Activated CD4-positive, alpha-beta T cell treated with anti-CD3 and anti-CD28 coated beads, Interleukin-2, amount 10 ng/mL, durations not matched to agents 24 days and 14 days (primary cell): ENCODE results near the gene JHY. TPM values are rescaled to one million over a fixed set of nuclear protein-coding genes. Genes with fewer than 3 reads are reported as not detected.

Experiments
- DNase-seq: peaks from one replicate; pipeline ENCODE4 v3.0.0; 2022
- H3K27ac Mint-ChIP-seq: one replicate; pipeline ENCODE4 v1.8.0; 2022; ENCODE audit warnings: mild to moderate bottlenecking, mixed read lengths
- H3K27me3 Mint-ChIP-seq: one replicate; pipeline ENCODE4 v1.8.0; 2022; ENCODE audit warnings: mixed read lengths
- H3K36me3 Mint-ChIP-seq: one replicate; pipeline ENCODE4 v1.8.0; 2022; ENCODE audit warnings: low read depth, mild to moderate bottlenecking, mixed read lengths
- H3K4me1 Mint-ChIP-seq: one replicate; pipeline ENCODE4 v1.8.0; 2021; ENCODE audit warnings: mixed read lengths
- H3K4me3 Mint-ChIP-seq: one replicate; pipeline ENCODE4 v1.8.0; 2022; ENCODE audit warnings: mild to moderate bottlenecking, moderate library complexity, mixed read lengths
- H3K9me3 Mint-ChIP-seq: one replicate; pipeline ENCODE4 v1.8.0; 2021; ENCODE audit warnings: mixed read lengths
- intact Hi-C: fragments of 100-400 bp; cut with micrococcal nuclease; formaldehyde crosslinking; loops from one replicate; pipeline ENCODE4 v1.15.1; 2023
- total RNA-seq: library from RNA; stranded (reverse); gene quantifications from 2 replicates; pipeline ENCODE4 v1.2.3, GENCODE V29; 2022

JHY gene
- total RNA-seq, 1 donor from 2014 or later, result 1.1 TPM

DNA sequence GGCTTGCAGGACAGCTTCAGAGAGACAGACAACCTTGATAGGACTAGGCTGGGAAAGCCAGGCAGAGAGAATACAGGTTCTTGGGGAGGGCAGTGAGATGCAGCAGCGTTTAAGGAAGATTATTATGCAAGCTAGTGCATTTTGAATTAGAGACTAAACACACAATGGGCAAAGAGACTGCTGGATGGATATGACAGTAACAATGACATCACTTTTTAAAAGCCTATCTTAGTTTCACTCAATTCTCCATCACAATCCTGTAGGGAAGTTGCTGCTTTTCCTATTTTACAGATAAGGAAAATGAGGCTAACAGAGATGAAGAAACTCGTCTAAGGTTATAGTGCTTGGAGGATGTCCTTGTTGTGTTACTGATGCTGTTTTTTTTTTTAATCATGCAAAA is 5.6 kb downstream of the JHY start:
- H3K4me1 Mint-ChIP-seq, result peaks cover 5% of the 10 kb centered on the region
- intact Hi-C loops, result no loop called here

DNA sequence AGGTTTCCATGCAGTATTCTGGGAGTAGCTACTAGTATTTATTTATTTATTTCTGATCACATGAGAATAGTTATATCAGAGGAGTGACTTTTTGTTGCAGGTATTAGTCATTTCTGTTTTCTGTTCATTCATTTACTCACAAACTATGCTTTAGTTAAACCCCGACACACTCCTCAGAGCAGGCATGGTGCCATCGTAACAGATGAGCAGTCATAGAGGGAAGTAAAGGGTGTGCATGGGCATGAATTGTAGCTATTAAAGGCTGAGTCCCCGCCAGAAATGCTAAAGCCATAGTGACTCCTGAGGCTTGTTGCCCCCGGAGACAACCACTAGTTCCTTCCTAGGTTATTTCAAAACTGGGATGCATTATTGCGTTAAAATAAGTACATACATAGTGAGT is 10.6 kb downstream of the JHY start:
- no peak for DNase-seq
- intact Hi-C loops, result no loop called here
- Mint-ChIP-seq H3K4me3 (no peak overlapping the region), H3K27me3 (peaks cover 2% of the 10 kb centered on the region), H3K27ac (no peak overlapping the region), H3K9me3 (no peaks in the 10 kb centered on the region), H3K36me3 (no peaks in the 10 kb centered on the region), H3K4me1 (peaks cover 2% of the 10 kb centered on the region)

More for the DNA sequence above, 5.6 kb downstream of the JHY start:
- no peak for DNase-seq
- Mint-ChIP-seq H3K4me3 (no peak overlapping the region), H3K9me3 (no peaks in the 10 kb centered on the region), H3K27ac (no peak overlapping the region), H3K27me3 (no peaks in the 10 kb centered on the region), H3K36me3 (no peaks in the 10 kb centered on the region)

DNA sequence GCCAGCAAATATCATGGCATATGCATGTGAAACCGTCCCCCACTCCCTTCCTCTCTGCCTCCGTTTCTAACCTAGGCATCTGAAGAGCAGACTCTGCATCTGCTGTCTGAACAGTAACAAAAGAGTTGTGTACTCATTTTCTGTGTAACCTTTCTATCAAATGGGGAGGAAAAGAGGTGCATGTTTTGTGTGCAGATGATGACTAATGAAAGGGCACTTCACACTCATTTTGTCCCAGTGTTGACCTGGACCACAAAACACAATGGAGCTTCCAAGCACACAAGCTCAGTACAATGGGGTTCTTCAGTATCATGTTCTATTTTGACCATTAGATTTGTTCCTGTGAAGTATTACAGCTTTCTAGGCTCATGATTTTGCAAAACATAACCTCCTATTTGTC is 13.0 kb downstream of the JHY start:
- DNase-seq, result no peak
- Mint-ChIP-seq H3K36me3 (no peaks in the 10 kb centered on the region), H3K9me3 (no peaks in the 10 kb centered on the region), H3K4me3 (no peak overlapping the region), H3K27ac (no peak overlapping the region), H3K27me3 (peaks cover 2% of the 10 kb centered on the region), H3K4me1 (peaks cover 2% of the 10 kb centered on the region)
- intact Hi-C loops, result no loop called here

DNA sequence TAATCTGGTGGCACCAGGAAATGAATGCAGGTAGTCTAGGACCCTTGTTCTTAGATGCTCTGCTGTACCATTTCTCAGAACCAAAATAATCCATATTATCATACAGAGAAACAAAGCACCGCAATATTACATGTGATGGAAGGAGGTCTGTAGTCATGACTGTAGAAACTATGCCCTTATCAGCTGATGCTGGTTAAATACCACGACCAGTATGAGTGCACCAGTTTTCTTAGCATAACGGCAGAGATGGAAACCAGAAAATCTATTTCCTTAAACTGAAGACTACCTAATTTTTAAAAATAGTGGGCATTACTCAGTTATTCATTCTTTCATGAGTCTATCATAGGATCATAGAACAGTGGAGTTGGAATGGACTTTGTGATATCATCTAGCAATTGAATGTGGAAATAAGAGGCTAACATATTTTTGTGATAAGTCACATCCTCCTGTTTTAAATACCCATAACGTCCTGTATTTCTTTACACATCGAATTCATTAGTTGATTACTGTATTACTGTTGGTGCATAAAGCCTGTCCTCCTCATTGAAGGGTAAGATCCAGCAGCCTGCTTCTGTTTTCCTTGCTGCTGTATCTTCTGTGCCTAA is 15.1 kb downstream of the JHY start:
- no peaks in the 10 kb centered on the region for H3K36me3 Mint-ChIP-seq
- intact Hi-C loops, result no loop called here
- no peak overlapping the region for H3K27ac Mint-ChIP-seq
- peaks cover 2% of the 10 kb centered on the region for H3K4me1 Mint-ChIP-seq
- peaks cover 2% of the 10 kb centered on the region for H3K27me3 Mint-ChIP-seq
- H3K4me3 Mint-ChIP-seq, result no peak overlapping the region
- DNase-seq, result no peak
- H3K9me3 Mint-ChIP-seq, result no peaks in the 10 kb centered on the region

DNA sequence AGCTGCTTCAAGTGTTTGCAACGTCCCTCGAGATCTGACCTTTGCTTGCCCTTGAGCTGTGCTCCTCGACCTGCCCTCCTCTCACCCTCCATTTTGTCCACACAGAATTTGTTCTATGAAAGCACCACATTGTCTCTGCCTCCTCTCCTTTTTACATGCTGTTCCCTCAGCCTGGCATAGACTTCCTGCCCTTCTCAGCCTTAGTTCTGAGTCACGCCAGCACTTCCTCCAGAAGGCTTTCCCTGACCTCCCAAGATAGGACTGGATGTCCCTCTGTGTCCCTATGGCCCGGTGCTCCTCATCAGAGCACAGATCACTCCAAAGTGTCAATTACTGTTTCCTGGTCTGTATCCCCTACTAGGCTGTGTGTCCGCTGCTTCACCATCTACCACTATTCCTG is 16.2 kb downstream of the JHY start:
- no peaks in the 10 kb centered on the region for H3K36me3 Mint-ChIP-seq

DNA sequence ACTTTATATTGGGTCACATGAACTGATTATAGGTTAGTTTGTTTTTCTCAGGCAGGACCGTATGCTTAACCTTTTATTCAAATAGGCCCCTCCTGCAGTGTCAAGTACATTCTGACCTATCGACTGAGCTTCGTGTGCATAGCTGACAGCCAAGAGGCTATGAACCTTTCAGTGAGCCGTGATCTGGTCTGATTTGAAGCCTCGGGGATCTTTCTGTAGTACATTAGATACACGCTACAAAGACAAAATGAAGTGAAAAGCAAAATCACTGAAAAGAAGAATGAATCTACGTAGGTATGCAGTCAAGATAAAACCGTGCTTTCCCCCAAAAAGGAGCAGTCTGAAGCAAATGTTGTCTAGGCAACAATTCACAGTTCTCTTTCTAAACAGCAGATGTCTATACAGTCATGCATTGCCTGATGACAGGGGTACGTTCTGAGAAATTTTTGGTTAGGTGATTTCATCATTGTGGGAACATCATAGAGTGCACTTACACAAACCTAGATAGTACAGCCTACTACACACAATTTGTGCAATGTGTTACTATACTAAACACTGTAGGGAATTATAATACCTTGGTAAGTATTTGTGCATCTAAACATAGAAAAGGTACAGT is 18.1 kb downstream of the JHY start:
- Mint-ChIP-seq H3K4me3 (no peak overlapping the region), H3K27ac (no peak overlapping the region), H3K4me1 (no peaks in the 10 kb centered on the region), H3K36me3 (no peaks in the 10 kb centered on the region), H3K9me3 (no peaks in the 10 kb centered on the region), H3K27me3 (no peaks in the 10 kb centered on the region)
- DNase-seq, result no peak
- intact Hi-C loops, result no loop called here

More for the DNA sequence above, 16.2 kb downstream of the JHY start:
- Mint-ChIP-seq H3K27me3 (peaks cover 2% of the 10 kb centered on the region), H3K9me3 (no peaks in the 10 kb centered on the region), H3K4me1 (peaks cover 2% of the 10 kb centered on the region), H3K27ac (no peak overlapping the region), H3K4me3 (no peak overlapping the region)
- intact Hi-C loops, result no loop called here
- DNase-seq, result no peak

DNA sequence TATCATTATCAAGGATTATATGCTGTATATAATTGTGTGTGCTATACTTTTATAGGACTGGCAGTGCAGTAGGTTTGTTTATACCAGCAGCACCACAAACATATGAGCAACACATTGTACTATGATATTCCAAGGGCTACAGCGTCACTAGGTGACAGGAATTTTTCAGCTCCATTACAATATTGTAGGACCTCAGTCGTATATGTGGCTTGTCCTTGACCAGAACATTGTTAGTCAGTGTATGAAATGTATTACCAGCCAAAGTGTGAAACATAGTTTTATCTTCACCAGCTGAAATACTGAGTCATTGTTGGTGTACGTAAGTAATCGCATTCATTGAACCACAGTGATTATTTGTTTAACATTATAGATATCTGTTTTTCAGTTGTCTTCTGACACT is 20.4 kb downstream of the JHY start:
- Mint-ChIP-seq H3K27me3 (no peaks in the 10 kb centered on the region), H3K9me3 (no peaks in the 10 kb centered on the region), H3K4me1 (no peaks in the 10 kb centered on the region), H3K27ac (no peak overlapping the region), H3K4me3 (no peak overlapping the region), H3K36me3 (no peaks in the 10 kb centered on the region)
- intact Hi-C loops, result no loop called here
- DNase-seq, result no peak

DNA sequence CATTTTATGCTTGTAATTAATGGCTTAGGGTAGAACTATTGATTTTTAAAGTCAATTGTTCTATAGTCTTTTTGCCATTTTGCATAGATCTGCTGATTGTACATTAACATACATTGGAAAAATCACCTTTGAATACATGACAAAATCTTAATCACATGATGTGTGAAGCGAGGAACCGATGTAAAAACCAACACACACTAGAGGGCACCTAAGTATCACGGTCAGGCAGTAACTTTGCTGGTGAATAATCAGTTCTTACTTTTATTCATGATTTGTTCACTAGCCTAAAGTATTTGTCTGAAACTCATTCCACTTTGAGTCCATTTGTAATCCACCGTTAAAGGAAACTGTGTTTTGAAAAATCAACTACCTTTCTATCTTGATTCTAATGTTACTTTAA is 28.2 kb downstream of the JHY start:
- peaks cover 2% of the 10 kb centered on the region for H3K27me3 Mint-ChIP-seq
- no peak for DNase-seq
- H3K4me1 Mint-ChIP-seq, result no peaks in the 10 kb centered on the region
- H3K9me3 Mint-ChIP-seq, result no peaks in the 10 kb centered on the region
- intact Hi-C loops, result loop anchor here (1.0 kb wide), 1 partner anchor 113 kb away; no protein-coding TSS in a partner anchor
- no peaks in the 10 kb centered on the region for H3K36me3 Mint-ChIP-seq
- no peak overlapping the region for H3K4me3 Mint-ChIP-seq
- H3K27ac Mint-ChIP-seq, result no peak overlapping the region

DNA sequence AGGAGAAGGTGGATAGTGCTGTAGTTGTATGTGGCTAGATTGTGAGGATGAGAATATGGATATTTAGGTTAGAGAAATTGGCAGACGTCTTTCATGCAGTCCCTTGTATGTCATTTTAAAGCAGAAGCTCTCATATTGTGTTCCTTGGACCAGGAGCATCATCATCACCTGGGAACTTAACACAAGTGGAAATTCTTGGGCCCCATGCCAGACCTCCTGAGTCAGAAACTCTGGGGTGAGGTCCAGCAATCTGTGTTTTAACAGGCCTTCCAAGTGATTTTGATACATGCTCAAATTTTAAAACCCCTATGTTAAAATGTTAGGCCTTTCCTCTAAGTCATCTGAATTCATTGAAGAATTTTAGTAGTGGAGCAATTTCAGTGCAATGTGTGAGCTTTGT is 34.8 kb downstream of the JHY start:
- DNase-seq, result no peak
- intact Hi-C loops, result no loop called here
- H3K4me3 Mint-ChIP-seq, result no peak overlapping the region
- no peaks in the 10 kb centered on the region for H3K27me3 Mint-ChIP-seq
- H3K36me3 Mint-ChIP-seq, result no peaks in the 10 kb centered on the region
- no peaks in the 10 kb centered on the region for H3K4me1 Mint-ChIP-seq
- H3K9me3 Mint-ChIP-seq, result no peaks in the 10 kb centered on the region
- H3K27ac Mint-ChIP-seq, result no peak overlapping the region

DNA sequence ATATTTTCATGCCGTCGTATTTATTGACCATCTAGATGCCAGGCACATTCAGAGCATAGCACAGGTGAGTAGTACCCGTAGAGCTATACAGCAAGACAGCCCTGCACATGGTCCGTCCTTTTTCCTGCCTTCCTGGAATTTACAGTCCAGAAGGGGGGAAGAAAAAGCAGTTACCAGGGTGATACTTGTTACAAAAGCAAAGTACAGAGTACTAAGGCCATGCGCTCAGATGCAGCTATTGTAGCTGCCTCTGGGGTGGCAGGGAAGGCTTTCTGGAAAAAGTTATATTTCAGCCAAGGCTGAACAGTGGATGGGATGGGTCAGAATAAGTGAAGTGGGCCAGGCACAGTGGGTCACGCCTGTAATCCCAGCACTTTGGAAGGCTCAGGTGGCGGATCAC is 36.2 kb downstream of the JHY start:
- Mint-ChIP-seq H3K36me3 (no peaks in the 10 kb centered on the region), H3K9me3 (no peaks in the 10 kb centered on the region), H3K27ac (no peak overlapping the region), H3K4me3 (no peak overlapping the region), H3K27me3 (no peaks in the 10 kb centered on the region), H3K4me1 (no peaks in the 10 kb centered on the region)
- DNase-seq, result no peak
- intact Hi-C loops, result no loop called here

DNA sequence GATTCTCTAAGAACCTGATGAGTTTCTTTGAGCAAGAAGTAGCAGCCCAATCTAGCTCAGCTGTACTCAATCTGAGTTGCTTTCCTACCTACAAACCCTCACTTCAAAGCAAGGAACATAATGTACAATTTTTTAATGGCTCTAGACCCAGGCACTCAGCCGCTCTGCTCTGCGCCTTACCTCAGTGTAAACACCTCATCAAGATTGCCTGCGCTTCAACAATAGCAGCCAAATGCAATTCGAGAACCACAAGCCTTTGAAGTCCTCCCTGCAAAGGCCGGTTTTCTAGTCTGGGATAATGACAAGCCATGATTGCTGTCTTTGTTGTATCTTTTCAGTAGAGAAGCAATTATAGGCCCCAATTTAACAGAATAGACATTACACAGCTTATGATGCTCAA is 38.0 kb downstream of the JHY start:
- H3K4me3 Mint-ChIP-seq, result no peak overlapping the region
- intact Hi-C loops, result no loop called here
- H3K36me3 Mint-ChIP-seq, result no peaks in the 10 kb centered on the region
- H3K4me1 Mint-ChIP-seq, result no peaks in the 10 kb centered on the region
- DNase-seq, result no peak
- H3K9me3 Mint-ChIP-seq, result no peaks in the 10 kb centered on the region
- H3K27me3 Mint-ChIP-seq, result no peaks in the 10 kb centered on the region
- no peak overlapping the region for H3K27ac Mint-ChIP-seq

DNA sequence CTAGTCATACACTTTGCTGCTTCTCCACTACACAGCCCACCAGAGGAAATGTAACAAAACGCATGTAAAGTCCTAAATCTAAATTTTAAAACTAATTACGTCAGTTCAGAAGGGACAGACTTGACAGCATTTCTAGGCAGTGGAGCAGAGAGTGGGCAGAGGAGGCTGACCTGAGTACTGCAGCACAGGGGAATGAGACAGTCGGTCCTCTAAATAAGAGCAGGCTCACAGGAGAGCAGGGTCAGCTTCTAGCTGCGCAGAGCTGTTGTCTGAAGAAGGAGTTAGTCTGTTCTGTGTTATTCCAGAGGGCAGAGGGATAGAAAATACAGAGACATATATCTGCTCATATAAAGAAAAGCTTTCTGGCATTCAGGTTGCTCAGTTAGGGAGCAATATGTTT is 40.3 kb downstream of the JHY start:
- Mint-ChIP-seq H3K36me3 (no peaks in the 10 kb centered on the region), H3K4me1 (no peaks in the 10 kb centered on the region), H3K9me3 (no peaks in the 10 kb centered on the region), H3K27ac (no peak overlapping the region), H3K27me3 (no peaks in the 10 kb centered on the region), H3K4me3 (no peak overlapping the region)
- no peak for DNase-seq
- intact Hi-C loops, result no loop called here

DNA sequence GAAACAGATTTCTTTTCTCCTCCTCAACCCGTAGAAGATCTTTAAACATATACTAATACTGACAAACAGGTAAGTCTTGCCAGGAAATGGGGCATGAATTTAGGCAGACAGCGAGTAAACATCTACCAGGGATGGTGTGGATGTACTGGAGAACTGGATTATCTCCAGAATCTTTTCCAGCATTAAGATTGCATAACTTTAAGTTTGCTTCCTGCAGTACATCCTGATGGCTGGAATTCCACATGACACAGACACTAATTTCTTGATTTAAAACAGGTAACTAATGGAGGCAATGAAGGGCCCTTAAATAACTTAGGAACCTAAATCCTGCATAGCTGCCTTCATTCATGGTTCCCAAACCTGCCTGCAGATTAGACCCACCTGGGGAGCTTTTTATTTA is 40.7 kb downstream of the JHY start:
- no peaks in the 10 kb centered on the region for H3K4me1 Mint-ChIP-seq
- H3K36me3 Mint-ChIP-seq, result no peaks in the 10 kb centered on the region
- H3K9me3 Mint-ChIP-seq, result no peaks in the 10 kb centered on the region
- no peak overlapping the region for H3K27ac Mint-ChIP-seq
- intact Hi-C loops, result no loop called here
- DNase-seq, result no peak
- H3K27me3 Mint-ChIP-seq, result no peaks in the 10 kb centered on the region
- no peak overlapping the region for H3K4me3 Mint-ChIP-seq

DNA sequence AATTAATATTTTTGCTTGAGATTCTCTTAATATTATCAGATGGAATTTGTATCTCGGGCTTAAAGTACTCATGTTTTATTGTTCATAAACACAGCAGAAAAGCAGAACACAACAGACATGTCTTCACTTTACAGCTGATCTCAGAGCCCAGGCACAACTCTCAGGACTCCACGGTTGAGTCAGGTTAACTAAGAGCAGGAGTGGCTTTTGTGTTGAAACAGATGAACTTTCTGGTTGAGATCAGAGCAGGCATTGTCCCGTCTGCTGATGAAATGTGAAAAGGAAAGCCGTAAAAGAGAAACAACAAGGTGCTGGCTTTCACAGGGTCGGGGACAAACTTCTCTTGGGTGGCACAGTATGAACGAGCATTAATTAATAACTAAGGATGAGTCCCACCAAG is 49.0 kb downstream of the JHY start:
- Mint-ChIP-seq H3K9me3 (no peaks in the 10 kb centered on the region), H3K4me3 (no peak overlapping the region), H3K36me3 (no peaks in the 10 kb centered on the region), H3K27me3 (no peaks in the 10 kb centered on the region), H3K4me1 (no peaks in the 10 kb centered on the region), H3K27ac (no peak overlapping the region)
- DNase-seq, result no peak
- intact Hi-C loops, result no loop called here

DNA sequence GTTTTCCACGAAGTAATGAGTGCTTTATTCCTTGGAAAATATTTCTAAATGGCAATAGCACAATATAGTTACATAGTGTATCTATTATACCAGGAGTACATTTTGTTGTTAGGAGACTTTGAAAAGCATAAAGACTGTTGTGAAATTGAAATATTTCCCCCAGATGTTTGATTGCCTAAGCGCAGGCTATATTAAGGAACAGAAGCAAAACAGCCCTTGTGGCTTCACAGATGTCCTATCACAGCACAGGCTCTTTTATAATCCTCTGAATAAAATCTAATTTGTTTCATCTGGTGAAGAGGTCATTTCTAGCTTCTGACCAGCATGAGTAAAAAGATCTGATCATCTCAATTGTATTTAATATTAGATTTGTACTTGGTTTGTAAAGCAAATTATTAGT is 50.9 kb downstream of the JHY start:
- H3K4me3 Mint-ChIP-seq, result no peak overlapping the region
- H3K27ac Mint-ChIP-seq, result no peak overlapping the region
- intact Hi-C loops, result no loop called here
- no peaks in the 10 kb centered on the region for H3K4me1 Mint-ChIP-seq
- no peaks in the 10 kb centered on the region for H3K36me3 Mint-ChIP-seq
- DNase-seq, result no peak
- H3K9me3 Mint-ChIP-seq, result no peaks in the 10 kb centered on the region
- no peaks in the 10 kb centered on the region for H3K27me3 Mint-ChIP-seq
